IMR-90 (cell line): ENCODE data around the gene SPATA31D4. TPM values are rescaled to one million over a fixed set of nuclear protein-coding genes. Genes with fewer than 3 reads are reported as not detected.

Experiments
- ATAC-seq: fragments of 200-7000 bp; cut with Tn5 transposase; 2 replicates; pipeline ENCODE4 v1.9.1; 2020; ENCODE audit warnings: low read depth, mild to moderate bottlenecking, moderate library complexity
- BruUV-seq: library from RNA; stranded (reverse); fragments of 400-500 nt; replicated peaks from 2 replicates; lab custom pipeline; 2021; lab: Mats Ljungman, UMichigan
- CTCF ChIA-PET: fragments of 300-600 bp; formaldehyde crosslinking; extraction: SDS; loops from one replicate; lab custom pipeline; 2021; ENCODE audit warnings: antibody characterized with exemption; lab: Yijun Ruan, JAX
- POLR2A ChIA-PET: fragments of 300-600 bp; sonication (Branson Sonifier 250); formaldehyde crosslinking; loops from one replicate; lab custom pipeline; 2022; ENCODE audit warnings: antibody characterized with exemption; ENCODE audit not compliant: unreplicated experiment; lab: Charles Lee
- DNase-seq: peaks from one replicate; pipeline ENCODE4 v3.0.0; 2013
- H2AFZ ChIP-seq: replicated peaks from 2 replicates; pipeline ENCODE3; 2013; ENCODE audit warnings: low read length, mild to moderate bottlenecking; ENCODE audit not compliant: poor library complexity
- H2AK5ac ChIP-seq: 2 replicates; pipeline ENCODE4 v1.6.1; 2013; ENCODE audit warnings: low read depth, low read length, inconsistent platforms
- H2AK9ac ChIP-seq: replicated peaks from 2 replicates; pipeline ENCODE3; 2013; ENCODE audit warnings: mild to moderate bottlenecking, low read depth, low read length, moderate library complexity; ENCODE audit not compliant: poor library complexity
- H2BK120ac ChIP-seq: 2 replicates; pipeline ENCODE4 v1.6.1; 2013; ENCODE audit warnings: low read depth, low read length, inconsistent platforms
- H2BK15ac ChIP-seq: 3 replicates; pipeline ENCODE4 v1.6.1; 2013; ENCODE audit warnings: low read depth, low read length, inconsistent platforms
- H2BK20ac ChIP-seq: 2 replicates; pipeline ENCODE4 v1.6.1; 2013; ENCODE audit warnings: low read depth, mild to moderate bottlenecking, inconsistent platforms, low read length, moderate library complexity
- H2BK5ac ChIP-seq: 2 replicates; pipeline ENCODE4 v1.6.1; 2013; ENCODE audit warnings: mild to moderate bottlenecking, low read depth, low read length, inconsistent platforms; ENCODE audit not compliant: poor library complexity, severe bottlenecking
- H3K14ac ChIP-seq: replicated peaks from 2 replicates; pipeline ENCODE4 v1.6.1; 2013; ENCODE audit warnings: low read depth, low read length, inconsistent platforms
- H3K18ac ChIP-seq: 2 replicates; pipeline ENCODE4 v1.6.1; 2013; ENCODE audit warnings: low read depth, low read length, control low read depth
- H3K23ac ChIP-seq: 2 replicates; pipeline ENCODE4 v1.6.1; 2013; ENCODE audit warnings: low read depth, low read length, inconsistent platforms
- H3K27ac ChIP-seq: 2 replicates; pipeline ENCODE4 v1.5.1; 2013; ENCODE audit warnings: mild to moderate bottlenecking, control low read depth, low read length; ENCODE audit not compliant: insufficient read depth
- H3K27me3 ChIP-seq: 2 replicates; pipeline ENCODE4 v1.6.1; 2013; ENCODE audit warnings: low read length; ENCODE audit not compliant: control insufficient read depth, insufficient read depth
- H3K36me3 ChIP-seq: 2 replicates; pipeline ENCODE4 v1.6.1; 2013; ENCODE audit warnings: low read length, mixed read lengths; ENCODE audit not compliant: control insufficient read depth, insufficient read depth
- H3K4ac ChIP-seq: 2 replicates; pipeline ENCODE4 v1.6.1; 2013; ENCODE audit warnings: low read depth, low read length, inconsistent platforms
- H3K4me1 ChIP-seq: 2 replicates; pipeline ENCODE4 v1.6.1; 2013; ENCODE audit warnings: low read length, mixed read lengths; ENCODE audit not compliant: control insufficient read depth, insufficient read depth
- H3K4me2 ChIP-seq: 2 replicates; pipeline ENCODE4 v1.6.1; 2013; ENCODE audit warnings: low read depth, mild to moderate bottlenecking, control low read depth, low read length, moderate library complexity
- H3K4me3 ChIP-seq: 2 replicates; pipeline ENCODE4 v1.5.1; 2013; ENCODE audit warnings: low read depth, mild to moderate bottlenecking, control low read depth, low read length, moderate library complexity; ENCODE audit not compliant: insufficient read depth
- H3K56ac ChIP-seq: 2 replicates; pipeline ENCODE4 v1.6.1; 2013; ENCODE audit warnings: low read length, inconsistent platforms; ENCODE audit not compliant: insufficient read depth; ENCODE audit errors: extremely low read depth
- H3K79me1 ChIP-seq, 2 experiments: 2 replicates each; pipeline ENCODE4 v1.6.1; 2013; ENCODE audit warnings: low read length in 2 of 2, inconsistent platforms in 1 of 2, low read depth in 1 of 2
- H3K9ac ChIP-seq: 2 replicates; pipeline ENCODE4 v1.6.1; 2013; ENCODE audit warnings: low read depth, low read length, control low read depth
- H3K9me1 ChIP-seq: 2 replicates; pipeline ENCODE4 v1.6.1; 2013; ENCODE audit warnings: low read length, inconsistent platforms; ENCODE audit not compliant: insufficient read depth
- H3K9me3 ChIP-seq: 2 replicates; pipeline ENCODE4 v1.6.1; 2013; ENCODE audit warnings: low read length; ENCODE audit not compliant: control insufficient read depth, insufficient read depth
- H4K20me1 ChIP-seq: 2 replicates; pipeline ENCODE4 v1.6.1; 2013; ENCODE audit warnings: low read length, inconsistent platforms; ENCODE audit not compliant: insufficient read depth
- H4K5ac ChIP-seq: 2 replicates; pipeline ENCODE4 v1.6.1; 2013; ENCODE audit warnings: mild to moderate bottlenecking, low read depth, low read length, control low read depth
- H4K8ac ChIP-seq, 2 experiments: 2 replicates each; pipeline ENCODE4 v1.6.1; 2013; ENCODE audit warnings: low read depth in 2 of 2, low read length in 2 of 2, control low read depth in 1 of 2, inconsistent platforms in 1 of 2
- H4K91ac ChIP-seq: 2 replicates; pipeline ENCODE4 v1.6.1; 2013; ENCODE audit warnings: low read depth, low read length, inconsistent platforms; ENCODE audit not compliant: insufficient read depth
- CEBPB ChIP-seq: IDR thresholded peaks from 2 replicates; pipeline ENCODE4 v1.6.1; 2012; ENCODE audit warnings: low read depth, low read length, improper control_type of control experiment
- CTCF ChIP-seq: conservative IDR thresholded peaks from 2 replicates; pipeline ENCODE4 v1.5.1; 2012; ENCODE audit warnings: mild to moderate bottlenecking, low read depth, low read length, improper control_type of control experiment
- MXI1 ChIP-seq: IDR thresholded peaks from 2 replicates; pipeline ENCODE4 v1.6.1; 2012; ENCODE audit warnings: low read depth, mild to moderate bottlenecking, low read length, moderate library complexity, borderline replicate concordance
- dilution Hi-C: fragments of 300-500 bp; cut with HindIII; formaldehyde crosslinking; loops from one replicate; pipeline ENCODE4 v1.14.3; 2018; ENCODE audit warnings: low sequenced_read_pairs; ENCODE audit not compliant: unreplicated experiment
- in situ Hi-C: fragments of 300-500 bp; cut with MboI; formaldehyde crosslinking; loops from 3 replicates; pipeline ENCODE4 v1.14.3; 2019; ENCODE audit warnings: low sequenced_read_pairs, inconsistent platforms, mixed read lengths
- intact Hi-C: fragments of 100-400 bp; cut with micrococcal nuclease; formaldehyde crosslinking; loops from 2 replicates; pipeline ENCODE4 v1.10.0; 2022
- polyA plus RNA-seq, 3 experiments: library from polyadenylated mRNA; depleted of rRNA; stranded (reverse); fragments of >200 nt; gene quantifications; 2 replicates each; pipeline ENCODE4 v1.2.3, GENCODE V29; 2012; ENCODE audit warnings: low replicate concordance in 1 of 3
- total RNA-seq: library from RNA; depleted of rRNA; stranded (reverse); fragments of >200 nt; gene quantifications from 2 replicates; pipeline ENCODE4 v1.2.3, GENCODE V29; 2012
- TF ChIP-seq, protein P1 (sequence below): fragments of 150-350 bp; IDR thresholded peaks from 2 replicates; pipeline ENCODE4 v1.6.1; 2016; ENCODE audit warnings: low read depth, mild to moderate bottlenecking, low read length, moderate library complexity, borderline replicate concordance

SPATA31D4 gene
- total and polyA plus RNA-seq, 2 of the 4 experiments (the other 2 are of a cell fraction), result not detected

DNA sequence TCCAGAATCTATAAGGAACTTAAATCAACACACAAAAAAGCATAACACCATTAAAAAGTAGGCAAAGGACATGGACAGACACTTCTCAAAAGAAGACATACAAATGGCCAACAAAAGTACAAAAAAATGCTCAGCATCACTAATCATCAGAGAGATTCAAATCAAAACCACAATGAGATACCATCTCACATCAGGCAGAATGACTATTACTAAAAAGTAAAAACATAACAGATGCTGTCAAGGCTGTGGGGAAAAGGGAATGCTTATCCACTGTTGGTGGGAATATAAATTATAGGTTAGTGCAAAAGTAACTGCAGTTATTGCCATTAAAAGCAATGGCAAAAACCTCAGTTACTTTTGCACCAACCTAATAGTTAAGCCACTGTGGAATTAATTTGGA lies 32.2 kb upstream of the SPATA31D4 start:
- Histone ChIP-seq H3K9ac (no peak overlapping the region), H4K8ac (no peak overlapping the region), H3K14ac (no peak overlapping the region), H2BK15ac (no peak overlapping the region), H3K27me3 (no peaks in the 10 kb centered on the region; the same call in 1 of the 2 replicates), H4K5ac (no peak overlapping the region), H3K4me2 (no peak overlapping the region), H2AFZ (no peak overlapping the region), H3K79me1 (no peaks in the 10 kb centered on the region), H3K18ac (no peak overlapping the region), H3K23ac (no peak overlapping the region), H3K27ac (no peak overlapping the region), H4K91ac (no peak overlapping the region), H3K4me1 (peaks cover 3% of the 10 kb centered on the region), H2BK20ac (no peak overlapping the region), H2AK5ac (no peak overlapping the region), H2AK9ac (no peak overlapping the region), H4K20me1 (no peaks in the 10 kb centered on the region), H2BK120ac (no peak overlapping the region), H2BK5ac (no peak overlapping the region), H3K9me3 (no peaks in the 10 kb centered on the region), H3K4ac (no peak overlapping the region), H3K56ac (no peak overlapping the region), H3K36me3 (no peaks in the 10 kb centered on the region), H3K9me1 (no peaks in the 10 kb centered on the region), H3K4me3 (no peak overlapping the region)
- DNase-seq (no peak), ATAC-seq (no peak)
- ChIA-PET POLR2A (no interaction called here), CTCF (interaction anchor here (0.6 kb wide), 1 partner anchor 262 kb away, joined by 3 read pairs; no protein-coding TSS in a partner anchor)
- intact Hi-C loops (no loop called here), dilution Hi-C loops (no loop called here), in situ Hi-C loops (no loop called here)
- TF ChIP-seq CTCF (no peak), CEBPB (no peak), MXI1 (no peak)
- TF ChIP-seq, protein P1, sequence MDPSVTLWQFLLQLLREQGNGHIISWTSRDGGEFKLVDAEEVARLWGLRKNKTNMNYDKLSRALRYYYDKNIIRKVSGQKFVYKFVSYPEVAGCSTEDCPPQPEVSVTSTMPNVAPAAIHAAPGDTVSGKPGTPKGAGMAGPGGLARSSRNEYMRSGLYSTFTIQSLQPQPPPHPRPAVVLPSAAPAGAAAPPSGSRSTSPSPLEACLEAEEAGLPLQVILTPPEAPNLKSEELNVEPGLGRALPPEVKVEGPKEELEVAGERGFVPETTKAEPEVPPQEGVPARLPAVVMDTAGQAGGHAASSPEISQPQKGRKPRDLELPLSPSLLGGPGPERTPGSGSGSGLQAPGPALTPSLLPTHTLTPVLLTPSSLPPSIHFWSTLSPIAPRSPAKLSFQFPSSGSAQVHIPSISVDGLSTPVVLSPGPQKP, result no peak
- BruUV-seq, result no TSS peak
